ENCODE results near the gene NELFE.
"Not testable (repeated sequence)": the region's sequence is repeated elsewhere in the genome, so short reads cannot be mapped to it uniquely, and the experiment has no call there.

Gene NELFE

DNA sequence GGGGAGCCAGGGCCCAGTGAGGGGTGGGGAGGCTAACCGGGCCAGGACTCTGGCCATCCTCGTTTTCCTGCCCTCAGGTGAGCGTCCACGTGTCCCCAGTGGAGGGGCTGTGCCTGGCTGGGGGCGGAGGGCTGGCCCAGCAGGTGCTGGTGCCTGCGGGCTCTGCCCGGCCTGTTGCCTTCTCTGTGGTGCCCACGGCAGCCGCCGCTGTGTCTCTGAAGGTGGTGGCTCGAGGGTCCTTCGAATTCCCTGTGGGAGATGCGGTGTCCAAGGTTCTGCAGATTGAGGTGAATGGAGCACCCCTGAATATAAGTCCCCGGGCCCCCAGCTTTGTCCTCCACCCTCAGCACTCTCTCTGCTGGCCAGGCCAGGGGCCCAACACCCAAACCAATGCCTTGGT, 35.6 kb upstream of the NELFE start:
- not testable (repeated sequence) for H3K36me3 ChIP-seq (ENCODE audit: control insufficient read depth, insufficient read depth, low read length); H3K27ac ChIP-seq (ENCODE audit: low read depth, low read length, severe bottlenecking); H3K4me1 ChIP-seq (ENCODE audit: control insufficient read depth, insufficient read depth, low read length, poor library complexity, severe bottlenecking); H3K4me3 ChIP-seq (ENCODE audit: extremely low read depth, insufficient read depth, low read length, poor library complexity, severe bottlenecking); H3K9me3 ChIP-seq (ENCODE audit: control insufficient read depth, low read length)
- no CpG with 5 or more reads among the region's 14 CpGs for WGBS, 2 experiments (ENCODE audit: insufficient coverage in 2 of 2)

- not testable (repeated sequence) for H3K36me3 ChIP-seq (ENCODE audit: control insufficient read depth, insufficient read depth, low read length); H3K9me3 ChIP-seq (ENCODE audit: control insufficient read depth, low read length); H3K4me3 ChIP-seq (ENCODE audit: extremely low read depth, insufficient read depth, low read length, poor library complexity, severe bottlenecking); H3K27ac ChIP-seq (ENCODE audit: low read depth, low read length, severe bottlenecking); H3K4me1 ChIP-seq (ENCODE audit: control insufficient read depth, insufficient read depth, low read length, poor library complexity, severe bottlenecking)
- no CpG with 5 or more reads among the region's 10 CpGs for WGBS, 2 experiments (ENCODE audit: insufficient coverage in 2 of 2)
Measured at GRCh38 chr6:31989363-31989762, 30.6 kb upstream of the NELFE start.

DNA sequence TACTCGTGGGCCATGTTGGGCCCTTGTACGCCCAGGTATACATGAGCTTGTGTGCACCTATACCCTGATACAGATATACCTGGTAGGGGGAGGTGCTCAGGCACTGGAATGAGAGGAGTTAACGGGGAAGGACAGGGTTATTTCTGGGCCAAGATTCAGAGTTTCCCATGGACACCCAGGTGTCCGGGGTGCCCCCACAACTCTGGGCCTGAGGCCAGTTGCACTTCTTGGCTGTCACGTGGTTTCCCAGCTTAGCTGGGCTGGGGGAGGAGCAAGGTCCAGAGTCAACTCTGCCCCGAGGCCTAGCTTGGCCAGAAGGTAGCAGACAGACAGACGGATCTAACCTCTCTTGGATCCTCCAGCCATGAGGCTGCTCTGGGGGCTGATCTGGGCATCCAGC, 23.0 kb upstream of the NELFE start, which contains the start of gene C4A:
C4A (plus strand) TSS at position 314 of the 400 bp plus-strand sequence; CDS start at position 365, 51 bp downstream.
- WGBS, 2 experiments (ENCODE audit: insufficient coverage in 2 of 2): no CpG with 5 or more reads among the region's 7 CpGs
- not testable (repeated sequence) for H3K36me3 ChIP-seq (ENCODE audit: control insufficient read depth, insufficient read depth, low read length); H3K4me3 ChIP-seq (ENCODE audit: extremely low read depth, insufficient read depth, low read length, poor library complexity, severe bottlenecking); H3K9me3 ChIP-seq (ENCODE audit: control insufficient read depth, low read length); H3K27ac ChIP-seq (ENCODE audit: low read depth, low read length, severe bottlenecking); H3K4me1 ChIP-seq (ENCODE audit: control insufficient read depth, insufficient read depth, low read length, poor library complexity, severe bottlenecking)

DNA sequence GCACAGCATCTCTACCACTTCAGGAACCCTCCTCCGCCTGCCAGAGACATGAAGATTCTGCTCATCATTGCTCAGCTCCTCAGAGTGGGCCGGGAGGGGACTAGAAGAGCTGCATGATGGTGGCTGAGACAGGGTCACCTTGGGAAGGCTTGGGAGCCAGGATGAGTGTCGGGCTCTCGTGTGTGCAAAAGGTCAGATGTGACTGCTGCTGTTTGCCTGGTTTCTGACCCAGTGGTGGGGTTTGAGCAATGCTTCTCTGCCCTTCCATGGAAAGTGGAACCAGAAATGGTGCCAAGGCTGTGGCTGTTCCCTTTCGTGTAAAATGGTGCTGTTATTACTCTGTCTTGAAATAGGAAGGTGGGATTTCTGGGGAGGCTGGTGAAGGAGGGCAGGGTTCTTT, 22.2 kb upstream of the NELFE start:
- no CpG with 5 or more reads among the region's 5 CpGs for WGBS, 2 experiments (ENCODE audit: insufficient coverage in 2 of 2)
- not testable (repeated sequence) for H3K27ac ChIP-seq (ENCODE audit: low read depth, low read length, severe bottlenecking); H3K4me3 ChIP-seq (ENCODE audit: extremely low read depth, insufficient read depth, low read length, poor library complexity, severe bottlenecking); H3K36me3 ChIP-seq (ENCODE audit: control insufficient read depth, insufficient read depth, low read length); H3K9me3 ChIP-seq (ENCODE audit: control insufficient read depth, low read length); H3K4me1 ChIP-seq (ENCODE audit: control insufficient read depth, insufficient read depth, low read length, poor library complexity, severe bottlenecking)

DNA sequence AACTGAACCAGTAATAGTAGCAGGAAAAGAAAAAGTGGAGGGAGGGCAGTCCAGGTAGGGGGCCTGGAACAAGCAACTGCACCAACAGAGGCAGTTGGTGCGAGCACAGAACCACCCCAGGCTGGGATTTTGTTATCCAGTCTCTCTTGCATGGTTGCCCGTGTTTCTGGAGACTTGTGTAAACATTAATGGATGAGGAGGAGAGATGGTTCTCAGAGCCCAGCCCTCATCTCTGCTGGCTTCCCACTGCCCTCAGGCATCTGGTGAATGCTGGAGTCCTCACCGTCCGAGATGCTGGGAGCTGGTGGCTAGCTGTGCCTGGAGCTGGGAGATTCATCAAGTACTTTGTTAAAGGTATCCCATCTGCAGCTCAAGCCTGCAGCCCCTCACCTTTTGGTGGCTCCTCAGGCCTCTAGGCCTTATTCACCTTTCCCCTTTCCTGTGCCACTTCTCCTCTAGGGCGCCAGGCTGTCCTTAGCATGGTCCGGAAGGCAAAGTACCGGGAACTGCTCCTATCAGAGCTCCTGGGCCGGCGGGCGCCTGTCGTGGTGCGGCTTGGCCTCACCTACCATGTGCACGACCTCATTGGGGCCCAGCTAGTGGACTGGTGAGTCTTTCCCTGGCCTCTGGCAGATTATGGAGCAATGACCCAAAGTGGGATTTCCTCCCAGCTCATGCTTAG, 21.6 kb upstream of the NELFE start:
- not testable (repeated sequence) for H3K4me3 ChIP-seq (ENCODE audit: extremely low read depth, insufficient read depth, low read length, poor library complexity, severe bottlenecking); H3K36me3 ChIP-seq (ENCODE audit: control insufficient read depth, insufficient read depth, low read length); H3K9me3 ChIP-seq (ENCODE audit: control insufficient read depth, low read length); H3K27ac ChIP-seq (ENCODE audit: low read depth, low read length, severe bottlenecking); H3K4me1 ChIP-seq (ENCODE audit: control insufficient read depth, insufficient read depth, low read length, poor library complexity, severe bottlenecking)
- 100% methylated on average over 6 of the region's 13 CpGs; no CpG with 5 or more reads in 1 of the 2 experiments for WGBS, 2 experiments (ENCODE audit: insufficient coverage in 2 of 2)

- H3K9me3 ChIP-seq (ENCODE audit: control insufficient read depth, low read length): peaks cover 5% of the 10 kb centered on the region
- peaks cover 16% of the 10 kb centered on the region for H3K36me3 ChIP-seq (ENCODE audit: control insufficient read depth, insufficient read depth, low read length)
- no peaks in the 10 kb centered on the region for H3K4me1 ChIP-seq (ENCODE audit: control insufficient read depth, insufficient read depth, low read length, poor library complexity, severe bottlenecking)
- H3K4me3 ChIP-seq (ENCODE audit: extremely low read depth, insufficient read depth, low read length, poor library complexity, severe bottlenecking): no peak overlapping the region
- H3K27ac ChIP-seq (ENCODE audit: low read depth, low read length, severe bottlenecking): no peak overlapping the region
- WGBS, 2 experiments (ENCODE audit: insufficient coverage in 2 of 2): 93 to 95% methylated on average over 3 of the region's 3 CpGs
Measured at GRCh38 chr6:31979238-31979898, 20.6 kb upstream of the NELFE start.

- no peak overlapping the region for H3K27ac ChIP-seq (ENCODE audit: low read depth, low read length, severe bottlenecking)
- H3K4me3 ChIP-seq (ENCODE audit: extremely low read depth, insufficient read depth, low read length, poor library complexity, severe bottlenecking): no peak overlapping the region
- H3K9me3 ChIP-seq (ENCODE audit: control insufficient read depth, low read length): peaks cover 5% of the 10 kb centered on the region
- H3K4me1 ChIP-seq (ENCODE audit: control insufficient read depth, insufficient read depth, low read length, poor library complexity, severe bottlenecking): no peaks in the 10 kb centered on the region
- H3K36me3 ChIP-seq (ENCODE audit: control insufficient read depth, insufficient read depth, low read length): peaks cover 21% of the 10 kb centered on the region
- 80 to 96% methylated on average over 2 to 4 of the region's 5 CpGs for WGBS, 2 experiments (ENCODE audit: insufficient coverage in 2 of 2)
Measured at GRCh38 chr6:31978831-31979230, 20.1 kb upstream of the NELFE start.

DNA sequence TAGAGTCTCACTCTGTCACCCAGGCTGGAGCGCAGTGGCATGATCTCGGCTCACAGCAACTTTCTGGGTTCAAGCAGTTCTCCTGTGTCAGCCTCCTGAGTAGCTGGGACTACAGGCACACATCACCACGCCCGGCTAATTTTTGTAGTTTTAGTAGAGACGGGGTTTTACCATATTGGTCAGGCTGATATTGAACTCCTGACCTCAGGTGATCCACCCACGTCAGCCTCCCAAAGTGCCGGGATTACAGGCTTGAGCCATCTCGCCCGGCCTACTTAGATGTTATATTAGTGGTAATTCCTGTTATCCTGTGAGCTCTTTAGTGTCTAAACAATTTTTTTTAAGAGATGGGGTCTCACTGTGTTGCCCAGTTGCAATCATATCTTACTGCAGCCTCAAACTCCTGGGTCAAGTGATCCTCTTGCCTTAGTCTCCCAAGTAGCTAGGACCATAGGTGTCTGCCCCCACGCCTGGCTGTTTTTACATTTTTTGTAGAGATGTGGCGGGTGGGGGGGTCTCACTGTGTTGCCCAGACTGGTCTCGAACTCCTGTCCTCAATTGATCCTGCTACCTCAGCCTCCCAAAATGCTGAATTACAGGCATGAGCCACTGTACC, 19.2 kb upstream of the NELFE start:
- peaks cover 24% of the 10 kb centered on the region for H3K36me3 ChIP-seq (ENCODE audit: control insufficient read depth, insufficient read depth, low read length)
- 92 to 93% methylated on average over 10 of the region's 12 CpGs for WGBS, 2 experiments (ENCODE audit: insufficient coverage in 2 of 2)
- no peaks in the 10 kb centered on the region for H3K4me1 ChIP-seq (ENCODE audit: control insufficient read depth, insufficient read depth, low read length, poor library complexity, severe bottlenecking)
- H3K4me3 ChIP-seq (ENCODE audit: extremely low read depth, insufficient read depth, low read length, poor library complexity, severe bottlenecking): no peak overlapping the region
- H3K9me3 ChIP-seq (ENCODE audit: control insufficient read depth, low read length): peaks cover 5% of the 10 kb centered on the region
- no peak overlapping the region for H3K27ac ChIP-seq (ENCODE audit: low read depth, low read length, severe bottlenecking)

DNA sequence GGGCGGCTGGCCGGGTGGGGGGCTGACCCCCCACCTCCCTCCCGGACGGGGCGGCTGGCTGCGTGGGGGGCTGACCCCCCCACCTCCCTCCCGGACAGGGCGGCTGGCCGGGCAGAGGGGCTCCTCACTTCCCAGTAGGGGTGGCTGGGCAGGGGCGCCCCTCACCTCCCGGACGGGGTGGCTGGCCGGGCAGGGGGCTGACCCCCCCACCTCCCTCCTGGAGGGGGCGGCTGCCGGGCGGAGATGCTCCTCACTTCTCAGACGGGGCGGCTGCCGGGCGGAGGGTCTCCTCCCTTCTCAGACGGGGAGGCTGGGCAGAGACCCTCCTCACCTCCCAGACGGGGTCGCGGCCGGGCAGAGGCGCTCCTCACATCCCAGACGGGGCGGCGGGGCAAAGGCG, 17.3 kb upstream of the NELFE start:
- not testable (repeated sequence) for H3K4me3 ChIP-seq (ENCODE audit: extremely low read depth, insufficient read depth, low read length, poor library complexity, severe bottlenecking); H3K27ac ChIP-seq (ENCODE audit: low read depth, low read length, severe bottlenecking); H3K9me3 ChIP-seq (ENCODE audit: control insufficient read depth, low read length); H3K4me1 ChIP-seq (ENCODE audit: control insufficient read depth, insufficient read depth, low read length, poor library complexity, severe bottlenecking)
- H3K36me3 ChIP-seq (ENCODE audit: control insufficient read depth, insufficient read depth, low read length): peaks cover 24% of the 10 kb centered on the region
- 100% methylated on average over 1 of the region's 30 CpGs; no CpG with 5 or more reads in 1 of the 2 experiments for WGBS, 2 experiments (ENCODE audit: insufficient coverage in 2 of 2)

DNA sequence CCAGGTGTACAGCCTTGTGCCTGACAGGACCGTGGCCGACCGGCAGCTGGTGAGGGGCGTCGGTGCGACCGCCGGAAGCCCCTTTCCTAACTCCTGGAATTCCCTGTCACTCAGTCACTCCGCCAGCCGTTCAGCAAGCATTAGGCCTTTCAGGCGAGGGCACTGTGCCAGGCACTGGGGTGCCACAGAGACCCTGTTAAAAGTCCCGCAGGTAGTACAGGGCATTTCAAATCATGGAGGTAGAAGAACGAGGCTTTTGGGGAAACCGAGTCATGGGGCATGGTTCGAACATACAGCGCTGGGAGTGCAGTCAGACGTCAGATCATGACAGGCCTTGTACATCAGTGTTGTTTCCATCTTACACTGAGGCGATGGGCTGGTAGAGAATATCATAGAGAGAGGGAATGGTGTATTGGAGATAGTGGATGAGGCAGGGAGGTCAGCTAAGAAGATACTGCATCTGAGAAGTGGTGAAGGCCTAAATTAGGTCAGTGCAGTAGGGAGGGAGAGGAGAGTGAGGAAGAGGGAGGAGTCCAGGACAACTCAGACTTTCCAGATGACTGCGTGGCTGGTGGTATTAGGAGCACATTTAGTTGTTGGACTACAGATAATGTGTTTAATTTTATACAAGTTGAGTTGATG, 14.1 kb upstream of the NELFE start:
- H3K27ac ChIP-seq (ENCODE audit: low read depth, low read length, severe bottlenecking): peak overlapping the region; percentile 98
- H3K9me3 ChIP-seq (ENCODE audit: control insufficient read depth, low read length): peaks cover 5% of the 10 kb centered on the region
- 16 to 17% methylated on average over 16 to 19 of the region's 19 CpGs for WGBS, 2 experiments (ENCODE audit: insufficient coverage in 2 of 2)
- peaks cover 45% of the 10 kb centered on the region for H3K36me3 ChIP-seq (ENCODE audit: control insufficient read depth, insufficient read depth, low read length)
- peaks cover 15% of the 10 kb centered on the region for H3K4me1 ChIP-seq (ENCODE audit: control insufficient read depth, insufficient read depth, low read length, poor library complexity, severe bottlenecking)
- peak overlapping the region; percentile 83 for H3K4me3 ChIP-seq (ENCODE audit: extremely low read depth, insufficient read depth, low read length, poor library complexity, severe bottlenecking)
